KMS-11 (cell line): ENCODE results near the gene RSU1.

Experiments
- H2AFZ ChIP-seq: fragments of 200-600 bp; sonication (generic); 2 replicates; pipeline ENCODE4 v1.6.1; 2016; ENCODE audit warnings: antibody characterized with exemption, mixed run types, low read depth
- H3K27ac ChIP-seq: fragments of 200-600 bp; sonication (generic); 2 replicates; pipeline ENCODE4 v1.6.1; 2016; ENCODE audit warnings: mild to moderate bottlenecking, mixed run types
- H3K27me3 ChIP-seq: fragments of 200-600 bp; sonication (generic); 2 replicates; pipeline ENCODE4 v1.6.1; 2017; ENCODE audit warnings: mild to moderate bottlenecking, low read depth, mixed run types, moderate library complexity; ENCODE audit not compliant: insufficient read depth
- H3K36me3 ChIP-seq: fragments of 200-600 bp; sonication (generic); 2 replicates; pipeline ENCODE4 v1.6.1; 2017; ENCODE audit warnings: mild to moderate bottlenecking, mixed run types; ENCODE audit not compliant: insufficient read depth
- H3K4me1 ChIP-seq: fragments of 200-600 bp; sonication (generic); 2 replicates; pipeline ENCODE4 v1.6.1; 2016; ENCODE audit warnings: mild to moderate bottlenecking, low read depth, mixed run types; ENCODE audit not compliant: poor library complexity, severe bottlenecking
- H3K4me2 ChIP-seq: fragments of 200-600 bp; sonication (generic); 2 replicates; pipeline ENCODE4 v1.7.0; 2016; ENCODE audit warnings: mild to moderate bottlenecking, mixed run types
- H3K4me3 ChIP-seq: fragments of 200-600 bp; sonication (generic); IDR thresholded peaks from 2 replicates; pipeline ENCODE4 v1.6.1; 2017; ENCODE audit warnings: low read depth, low read length, mixed read lengths; ENCODE audit not compliant: insufficient read depth
- H3K79me2 ChIP-seq: fragments of 200-600 bp; sonication (generic); 2 replicates; pipeline ENCODE4 v1.6.1; 2016; ENCODE audit warnings: low read depth, mixed run types; ENCODE audit not compliant: insufficient read depth
- H3K9ac ChIP-seq: fragments of 200-600 bp; sonication (generic); 2 replicates; pipeline ENCODE4 v1.6.1; 2016; ENCODE audit warnings: mild to moderate bottlenecking, mixed run types
- H4K20me1 ChIP-seq: fragments of 200-600 bp; sonication (generic); 2 replicates; pipeline ENCODE4 v1.6.1; 2016; ENCODE audit warnings: mild to moderate bottlenecking, mixed run types; ENCODE audit not compliant: insufficient read depth
- CTCF ChIP-seq: fragments of 200-600 bp; sonication (generic); conservative IDR thresholded peaks from 2 replicates; pipeline ENCODE4 v1.6.1; 2017; ENCODE audit warnings: low read depth, mild to moderate bottlenecking, antibody characterized with exemption, low read length, moderate library complexity, mixed read lengths

Gene RSU1

DNA sequence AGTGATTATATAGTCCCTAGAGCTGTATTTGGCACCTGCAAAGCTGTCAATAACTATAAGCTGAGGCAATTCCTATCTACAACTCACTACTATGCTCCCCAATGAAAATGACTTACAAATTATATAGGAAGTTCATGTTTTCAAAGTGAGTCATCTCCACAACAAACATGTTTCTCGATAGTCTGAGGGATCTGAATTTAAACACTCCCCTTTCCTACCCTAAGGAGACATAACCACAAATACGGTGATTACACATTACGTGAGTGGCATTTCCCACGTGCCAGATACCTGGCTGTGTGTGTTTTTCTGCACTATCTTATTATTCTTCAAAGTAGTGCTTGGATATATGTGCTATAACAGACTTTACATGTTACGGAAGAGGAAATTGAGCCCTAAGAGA, 173.1 kb downstream of the RSU1 start:
- Histone ChIP-seq H4K20me1 (no peaks in the 10 kb centered on the region), H3K36me3 (no peaks in the 10 kb centered on the region), H3K79me2 (no peaks in the 10 kb centered on the region), H3K4me1 (no peaks in the 10 kb centered on the region), H3K4me2 (no peak overlapping the region), H3K27me3 (no peaks in the 10 kb centered on the region), H3K4me3 (no peak overlapping the region), H3K9ac (no peak overlapping the region), H3K27ac (no peak overlapping the region), H2AFZ (no peak overlapping the region)
- no peak for TF ChIP-seq CTCF

- Histone ChIP-seq H3K27me3 (no peaks in the 10 kb centered on the region), H4K20me1 (no peaks in the 10 kb centered on the region), H3K79me2 (no peaks in the 10 kb centered on the region), H3K4me2 (no peak overlapping the region), H3K36me3 (no peaks in the 10 kb centered on the region), H3K4me3 (no peak overlapping the region), H2AFZ (no peak overlapping the region), H3K4me1 (no peaks in the 10 kb centered on the region), H3K27ac (no peak overlapping the region), H3K9ac (no peak overlapping the region)
- no peak for TF ChIP-seq CTCF
Measured at GRCh38 chr10:16643502-16643901, 173.7 kb downstream of the RSU1 start.

DNA sequence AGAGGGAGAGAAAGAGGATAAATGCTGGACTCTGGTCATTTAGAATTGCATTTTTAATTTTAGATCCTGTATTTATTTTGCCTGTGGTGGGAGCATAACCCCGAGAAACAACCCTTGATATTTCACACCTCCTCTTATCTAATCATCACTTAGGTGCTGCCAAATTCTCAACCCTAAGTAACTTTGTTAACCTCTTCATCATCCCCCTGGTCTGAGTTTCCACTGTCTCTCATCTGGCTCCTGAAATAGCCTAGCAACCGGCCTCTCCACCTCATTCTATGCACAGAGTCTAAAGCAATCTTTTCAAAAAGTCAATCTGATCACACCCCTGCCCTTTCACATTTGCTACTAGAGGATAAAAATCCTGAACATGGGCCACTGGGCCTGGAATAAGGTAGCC, 177.1 kb downstream of the RSU1 start:
- no peak overlapping the region for H3K4me3 ChIP-seq
- no peaks in the 10 kb centered on the region for H4K20me1 ChIP-seq
- H3K27ac ChIP-seq, result no peak overlapping the region
- H3K36me3 ChIP-seq, result no peaks in the 10 kb centered on the region
- H2AFZ ChIP-seq, result no peak overlapping the region
- H3K4me2 ChIP-seq, result no peak overlapping the region
- no peak for TF ChIP-seq CTCF
- H3K79me2 ChIP-seq, result no peaks in the 10 kb centered on the region
- H3K9ac ChIP-seq, result no peak overlapping the region
- H3K27me3 ChIP-seq, result no peaks in the 10 kb centered on the region
- H3K4me1 ChIP-seq, result no peaks in the 10 kb centered on the region

DNA sequence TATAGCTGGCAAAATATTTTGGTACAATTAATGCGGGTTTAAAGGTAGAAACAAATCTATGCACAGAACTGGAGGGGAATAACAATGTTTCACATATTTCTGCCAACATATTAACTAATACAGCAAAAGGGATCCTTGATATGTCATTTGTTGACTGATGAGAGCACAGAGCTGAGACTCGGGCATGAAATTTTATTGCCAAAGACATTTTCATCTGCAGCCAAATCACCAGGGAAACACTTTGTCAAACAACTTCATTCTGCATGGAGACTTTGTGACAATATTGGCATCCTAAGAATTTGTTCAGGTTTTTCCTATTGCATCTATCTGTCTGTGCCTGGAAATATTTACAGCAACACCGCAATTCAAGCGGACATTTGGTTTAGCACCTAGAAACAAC, 177.8 kb downstream of the RSU1 start:
- no peak for TF ChIP-seq CTCF
- H2AFZ ChIP-seq, result no peak overlapping the region
- H3K27ac ChIP-seq, result no peak overlapping the region
- H3K4me2 ChIP-seq, result no peak overlapping the region
- H3K27me3 ChIP-seq, result no peaks in the 10 kb centered on the region
- H3K4me3 ChIP-seq, result no peak overlapping the region
- H3K36me3 ChIP-seq, result no peaks in the 10 kb centered on the region
- no peaks in the 10 kb centered on the region for H3K4me1 ChIP-seq
- no peaks in the 10 kb centered on the region; the same call in 1 of the 2 replicates for H4K20me1 ChIP-seq
- H3K9ac ChIP-seq, result no peak overlapping the region
- H3K79me2 ChIP-seq, result no peaks in the 10 kb centered on the region

GRCh38 chr10:16632996-16633395, 184.2 kb downstream of the RSU1 start:
- no peak overlapping the region for H2AFZ ChIP-seq

More at GRCh38 chr10:16632996-16633395, 184.2 kb downstream of the RSU1 start:
- H3K4me3 ChIP-seq, result no peak overlapping the region
- no peaks in the 10 kb centered on the region for H3K27me3 ChIP-seq
- TF ChIP-seq CTCF, result no peak
- H4K20me1 ChIP-seq, result no peaks in the 10 kb centered on the region; the same call in 1 of the 2 replicates
- H3K9ac ChIP-seq, result no peak overlapping the region
- H3K36me3 ChIP-seq, result no peaks in the 10 kb centered on the region
- H3K79me2 ChIP-seq, result no peaks in the 10 kb centered on the region
- H3K4me2 ChIP-seq, result no peak overlapping the region
- H3K27ac ChIP-seq, result no peak overlapping the region
- no peaks in the 10 kb centered on the region for H3K4me1 ChIP-seq
